Caco-2 (cell line): ENCODE measurements around the gene SHROOM3. TPM values are rescaled to one million over a fixed set of nuclear protein-coding genes. Genes with fewer than 3 reads are reported as not detected.

Experiments used
- BruUV-seq: library from RNA; stranded (reverse); fragments of 400-500 nt; replicated peaks from 2 replicates; lab custom pipeline; 2021; lab: Mats Ljungman, UMichigan
- CTCF ChIA-PET: fragments of 300-600 bp; sonication (Branson Sonifier 250); formaldehyde crosslinking; loops from one replicate; lab custom pipeline; 2022; ENCODE audit warnings: antibody characterized with exemption; lab: Charles Lee
- POLR2A ChIA-PET: fragments of 300-600 bp; sonication (Branson Sonifier 250); formaldehyde crosslinking; loops from one replicate; lab custom pipeline; 2022; ENCODE audit warnings: antibody characterized with exemption; lab: Charles Lee
- DNase-seq, 2 experiments: peaks; one replicate each; pipeline versions ENCODE4 v3.0.0 to v3.0.0-alpha.2; 2020 to 2022
- H3K27me3 ChIP-seq: replicated peaks from 2 replicates; pipeline ENCODE4 v1.6.0; 2011; ENCODE audit warnings: low read length; ENCODE audit not compliant: control insufficient read depth, insufficient read depth
- H3K36me3 ChIP-seq: 2 replicates; pipeline ENCODE4 v1.5.1; 2011; ENCODE audit warnings: low read length; ENCODE audit not compliant: control insufficient read depth, insufficient read depth
- H3K4me1 ChIP-seq: fragments of 250-450 bp; sonication (Bioruptor Pico); 2 replicates; pipeline ENCODE4 v1.5.1; 2020; ENCODE audit warnings: mild to moderate bottlenecking
- H3K4me3 ChIP-seq: 2 replicates; pipeline ENCODE4 v1.5.1; 2011; ENCODE audit warnings: low read depth, mild to moderate bottlenecking, control low read depth, low read length
- H3K9me3 ChIP-seq: fragments of 250-450 bp; sonication (Bioruptor Pico); 2 replicates; pipeline ENCODE4 v1.5.1; 2020; ENCODE audit warnings: mild to moderate bottlenecking, moderate library complexity
- H3K27ac Mint-ChIP-seq: one replicate; pipeline ENCODE4 v1.8.0; 2022; ENCODE audit warnings: mixed read lengths; ENCODE audit not compliant: unreplicated experiment
- H3K27me3 Mint-ChIP-seq: one replicate; pipeline ENCODE4 v1.8.0; 2022; ENCODE audit warnings: mixed read lengths; ENCODE audit not compliant: insufficient read depth, unreplicated experiment
- H3K36me3 Mint-ChIP-seq: one replicate; pipeline ENCODE4 v1.8.0; 2022; ENCODE audit warnings: mild to moderate bottlenecking, mixed read lengths; ENCODE audit not compliant: insufficient read depth, unreplicated experiment
- H3K4me1 Mint-ChIP-seq: one replicate; pipeline ENCODE4 v1.8.0; 2022; ENCODE audit warnings: low read depth, mixed read lengths; ENCODE audit not compliant: unreplicated experiment
- H3K4me3 Mint-ChIP-seq: one replicate; pipeline ENCODE4 v1.8.0; 2022; ENCODE audit warnings: mild to moderate bottlenecking, moderate library complexity, mixed read lengths; ENCODE audit not compliant: unreplicated experiment
- H3K9me3 Mint-ChIP-seq: one replicate; pipeline ENCODE4 v1.8.0; 2022; ENCODE audit warnings: mixed read lengths; ENCODE audit not compliant: unreplicated experiment
- intact Hi-C: fragments of 100-400 bp; cut with micrococcal nuclease; formaldehyde crosslinking; loops from one replicate; pipeline ENCODE4 v1.10.0; 2022; ENCODE audit not compliant: unreplicated experiment
- total RNA-seq: library from RNA; stranded (reverse); gene quantifications from 2 replicates; pipeline ENCODE4 v1.2.3, GENCODE V29; 2022
- TF ChIP-seq, protein P1 (sequence below), 2 experiments: fragments of 200-600 bp in 1 of 2; IDR thresholded peaks; 1 replicate in 1 of 2; 2 replicates in 1 of 2; pipeline versions ENCODE4 v1.5.1 to v1.8.0; 2011 to 2022; ENCODE audit warnings: antibody characterized with exemption in 1 of 2, control low read depth in 1 of 2, inconsistent platforms in 1 of 2, low read depth in 1 of 2, low read length in 1 of 2, mild to moderate bottlenecking in 1 of 2, moderate library complexity in 1 of 2; ENCODE audit not compliant: insufficient read depth in 1 of 2, severe bottlenecking in 1 of 2, unreplicated experiment in 1 of 2

Gene SHROOM3
- total RNA-seq, 1 experiment from 2014 or later = 16.3 TPM

DNA sequence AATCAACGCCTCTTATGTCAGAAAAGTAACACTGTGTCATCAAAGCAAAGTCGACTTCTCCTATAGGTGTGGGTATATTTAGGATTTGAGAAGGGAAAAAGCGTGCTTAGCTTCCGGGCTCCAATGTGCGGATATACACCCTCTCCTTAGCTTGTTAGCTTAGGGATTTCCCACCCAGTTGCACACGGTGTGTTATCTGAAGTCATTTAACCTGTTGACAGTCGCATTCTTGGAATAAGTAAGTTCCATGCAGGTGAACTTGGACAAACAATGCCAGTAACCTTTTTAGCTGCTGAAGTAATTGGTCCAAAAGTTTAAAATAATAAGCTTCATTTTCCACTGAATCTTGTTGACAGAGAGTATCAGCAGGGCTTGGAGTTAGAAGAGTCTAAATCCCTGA, 113.7 kb downstream of the SHROOM3 start:
- Histone ChIP-seq H3K27me3 (no peaks in the 10 kb centered on the region), H3K4me1 (peaks cover 25% of the 10 kb centered on the region), H3K9me3 (no peaks in the 10 kb centered on the region), H3K36me3 (no peaks in the 10 kb centered on the region), H3K4me3 (no peak overlapping the region)
- H3K4me3 Mint-ChIP-seq = peak overlapping the region; percentile 45
- intact Hi-C loops = loop anchor here (1.0 to 5.0 kb wide), 4 partner anchors 22 to 42 kb away; no protein-coding TSS in a partner anchor
- no TSS peak for BruUV-seq
- TF ChIP-seq, protein P1, sequence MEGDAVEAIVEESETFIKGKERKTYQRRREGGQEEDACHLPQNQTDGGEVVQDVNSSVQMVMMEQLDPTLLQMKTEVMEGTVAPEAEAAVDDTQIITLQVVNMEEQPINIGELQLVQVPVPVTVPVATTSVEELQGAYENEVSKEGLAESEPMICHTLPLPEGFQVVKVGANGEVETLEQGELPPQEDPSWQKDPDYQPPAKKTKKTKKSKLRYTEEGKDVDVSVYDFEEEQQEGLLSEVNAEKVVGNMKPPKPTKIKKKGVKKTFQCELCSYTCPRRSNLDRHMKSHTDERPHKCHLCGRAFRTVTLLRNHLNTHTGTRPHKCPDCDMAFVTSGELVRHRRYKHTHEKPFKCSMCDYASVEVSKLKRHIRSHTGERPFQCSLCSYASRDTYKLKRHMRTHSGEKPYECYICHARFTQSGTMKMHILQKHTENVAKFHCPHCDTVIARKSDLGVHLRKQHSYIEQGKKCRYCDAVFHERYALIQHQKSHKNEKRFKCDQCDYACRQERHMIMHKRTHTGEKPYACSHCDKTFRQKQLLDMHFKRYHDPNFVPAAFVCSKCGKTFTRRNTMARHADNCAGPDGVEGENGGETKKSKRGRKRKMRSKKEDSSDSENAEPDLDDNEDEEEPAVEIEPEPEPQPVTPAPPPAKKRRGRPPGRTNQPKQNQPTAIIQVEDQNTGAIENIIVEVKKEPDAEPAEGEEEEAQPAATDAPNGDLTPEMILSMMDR (IDR thresholded peaks at IDR 0.05; ENCODE audit: insufficient read depth in 1 of 2, low read depth in 1 of 2, low read length in 1 of 2, severe bottlenecking in 1 of 2, unreplicated experiment in 1 of 2) = no peak
- no peaks in the 10 kb centered on the region for H3K9me3 Mint-ChIP-seq
- peak; percentile 61 to 76 for DNase-seq
- H3K27ac Mint-ChIP-seq = peak overlapping the region; percentile 69
- POLR2A ChIA-PET = interaction anchor here (0.7 kb wide), 1 partner anchor 240 kb away, joined by 3 read pairs; no protein-coding TSS in a partner anchor
- peaks cover 29% of the 10 kb centered on the region for H3K4me1 Mint-ChIP-seq
- no peaks in the 10 kb centered on the region for H3K36me3 Mint-ChIP-seq
- H3K27me3 Mint-ChIP-seq = no peaks in the 10 kb centered on the region
- CTCF ChIA-PET = interaction anchor here (1.1 kb wide), 2 partner anchors 15 to 41 kb away, joined by 3 to 8 read pairs; no protein-coding TSS in a partner anchor

DNA sequence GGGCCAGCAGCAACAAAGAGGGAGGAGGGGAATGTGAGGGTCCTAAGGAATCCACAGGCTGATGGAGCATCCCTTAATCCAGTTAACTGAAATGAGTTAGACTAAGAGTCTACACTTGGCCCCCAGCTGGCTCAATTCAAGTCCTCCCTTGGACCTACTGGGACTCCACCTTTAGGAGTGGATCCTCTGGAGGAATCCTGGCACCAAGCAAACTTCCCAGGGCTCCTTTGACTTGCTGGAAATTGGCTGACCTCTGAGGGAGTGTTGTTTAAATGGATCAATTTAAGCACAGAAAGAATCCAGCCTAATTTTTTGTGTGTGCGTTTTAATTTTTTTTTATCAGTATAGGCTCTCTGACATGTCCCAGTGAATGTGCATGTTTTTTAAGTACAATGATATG, 114.7 kb downstream of the SHROOM3 start:
- Histone ChIP-seq H3K36me3 (no peaks in the 10 kb centered on the region), H3K9me3 (no peaks in the 10 kb centered on the region), H3K4me1 (peaks cover 25% of the 10 kb centered on the region), H3K27me3 (no peaks in the 10 kb centered on the region), H3K4me3 (no peak overlapping the region)
- no peaks in the 10 kb centered on the region for H3K9me3 Mint-ChIP-seq
- ChIA-PET CTCF (no interaction called here), POLR2A (no interaction called here)
- H3K27me3 Mint-ChIP-seq = no peaks in the 10 kb centered on the region
- H3K4me3 Mint-ChIP-seq = no peak overlapping the region
- intact Hi-C loops = loop anchor here (2.0 to 5.0 kb wide), 3 partner anchors 21 to 37 kb away; no protein-coding TSS in a partner anchor
- no peak overlapping the region for H3K27ac Mint-ChIP-seq
- no TSS peak for BruUV-seq
- DNase-seq = no peak
- H3K4me1 Mint-ChIP-seq = peaks cover 29% of the 10 kb centered on the region
- TF ChIP-seq, protein P1 (IDR thresholded peaks at IDR 0.05; ENCODE audit: insufficient read depth in 1 of 2, low read depth in 1 of 2, low read length in 1 of 2, severe bottlenecking in 1 of 2, unreplicated experiment in 1 of 2) = no peak
- no peaks in the 10 kb centered on the region for H3K36me3 Mint-ChIP-seq

DNA sequence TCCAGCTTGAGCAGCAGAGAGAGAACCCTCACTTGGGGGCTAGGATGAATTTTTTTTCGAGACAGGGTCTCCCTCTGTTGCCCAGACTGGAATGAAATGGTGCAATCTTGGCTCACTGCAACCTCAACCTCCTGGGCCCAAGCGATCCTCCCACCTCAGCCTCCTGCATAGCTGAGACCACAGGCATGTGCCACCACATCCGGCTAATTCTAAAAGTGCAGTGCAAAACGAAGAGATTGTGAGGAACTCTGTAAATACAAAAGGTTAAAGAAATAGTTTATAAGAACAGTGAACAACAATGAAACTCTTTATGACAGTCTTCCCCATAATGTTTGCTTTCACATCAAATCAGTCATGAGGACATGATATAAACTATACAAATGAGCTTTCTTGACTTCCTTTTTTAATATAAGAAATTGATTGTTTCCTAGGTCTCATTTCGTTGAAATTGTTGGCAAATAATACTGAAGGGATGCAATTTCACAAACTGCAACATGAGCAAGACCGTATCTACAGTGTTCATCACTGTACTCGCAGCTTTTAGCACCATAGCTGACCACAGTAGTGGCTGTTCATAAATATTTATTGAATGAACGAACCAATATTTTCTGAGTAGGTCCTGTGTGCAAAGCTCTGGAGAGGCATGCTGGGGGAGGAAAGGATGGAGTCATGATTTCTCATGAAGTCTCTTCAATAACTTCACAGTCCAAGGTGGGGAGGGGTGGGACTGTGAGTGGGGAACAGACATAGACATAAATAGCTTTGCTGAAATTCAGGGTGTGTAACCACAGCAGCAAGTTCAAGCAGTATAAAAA, 116.1 kb downstream of the SHROOM3 start:
- H3K9me3 Mint-ChIP-seq = no peaks in the 10 kb centered on the region
- Histone ChIP-seq H3K36me3 (no peaks in the 10 kb centered on the region), H3K4me1 (peaks cover 25% of the 10 kb centered on the region), H3K9me3 (no peaks in the 10 kb centered on the region), H3K4me3 (no peak overlapping the region), H3K27me3 (no peaks in the 10 kb centered on the region)
- no peaks in the 10 kb centered on the region for H3K36me3 Mint-ChIP-seq
- TF ChIP-seq, protein P1 (IDR thresholded peaks at IDR 0.05; ENCODE audit: insufficient read depth in 1 of 2, low read depth in 1 of 2, low read length in 1 of 2, severe bottlenecking in 1 of 2, unreplicated experiment in 1 of 2) = no peak
- CTCF ChIA-PET = no interaction called here
- peaks cover 22% of the 10 kb centered on the region for H3K4me1 Mint-ChIP-seq
- POLR2A ChIA-PET = no interaction called here
- H3K27me3 Mint-ChIP-seq = no peaks in the 10 kb centered on the region
- intact Hi-C loops = no loop called here
- H3K4me3 Mint-ChIP-seq = no peak overlapping the region
- H3K27ac Mint-ChIP-seq = no peak overlapping the region
- no peak for DNase-seq
- no TSS peak for BruUV-seq
